K562 (cell line): ENCODE data around the gene ZNF81. TPM values are rescaled to one million over a fixed set of nuclear protein-coding genes. Genes with fewer than 3 reads are reported as not detected.
A peak's percentile ranks its signal among the peaks of the same experiment; 100 is the strongest.

ENCODE experiments used
- CTCFL ChIP-seq: IDR thresholded peaks from 2 replicates; pipeline ENCODE4 v1.6.1; 2011; ENCODE audit warnings: borderline replicate concordance, low read depth, mild to moderate bottlenecking, moderate library complexity, low read length; ENCODE audit not compliant: insufficient read depth, poor library complexity, severe bottlenecking
- CXXC5 ChIP-seq: fragments of 250-450 bp; sonication (Bioruptor Pico); IDR thresholded peaks from 2 replicates; pipeline ENCODE4 v1.8.0; 2022; ENCODE audit warnings: inconsistent platforms, mild to moderate bottlenecking, moderate library complexity
- IRF9 ChIP-seq: fragments of 450-650 bp; IDR thresholded peaks from 2 replicates; pipeline ENCODE4 v1.6.1; 2016; ENCODE audit warnings: missing biosample characterization, missing genetic modification characterization
- KDM4B ChIP-seq, 2 experiments: fragments of 450-650 bp in 1 of 2; sonication (generic) in 1 of 2; IDR thresholded peaks; 2 replicates each; pipeline ENCODE4 v1.6.1; 2016 to 2017; ENCODE audit warnings: borderline replicate concordance in 2 of 2, antibody characterized with exemption in 1 of 2, low read depth in 1 of 2, mild to moderate bottlenecking in 1 of 2
- MAFG ChIP-seq: fragments of 450-650 bp; conservative IDR thresholded peaks from 2 replicates; pipeline ENCODE4 v1.6.1; 2016; ENCODE audit warnings: missing genetic modification characterization, missing compliant biosample characterization
- POLR2H ChIP-seq: IDR thresholded peaks from 2 replicates; pipeline ENCODE4 v1.6.1; 2016; ENCODE audit warnings: missing genetic modification characterization, low read depth, mild to moderate bottlenecking, control low read depth, missing compliant biosample characterization, moderate library complexity
- SIN3A ChIP-seq, 2 experiments: fragments of 150-350 bp in 1 of 2; IDR thresholded peaks; 2 replicates each; pipeline ENCODE4 v1.6.1; 2011 to 2016; ENCODE audit warnings: borderline replicate concordance in 2 of 2, low read depth in 2 of 2, low read length in 2 of 2, mild to moderate bottlenecking in 2 of 2, moderate library complexity in 2 of 2; ENCODE audit not compliant: control insufficient read depth in 1 of 2
- SMAD3 ChIP-seq: fragments of 450-650 bp; formaldehyde crosslinking; conservative IDR thresholded peaks from 2 replicates; pipeline ENCODE4 v1.4.0; 2020; ENCODE audit warnings: mild to moderate bottlenecking
- SREBF2 ChIP-seq: sonication (generic); formaldehyde crosslinking; IDR thresholded peaks from 2 replicates; pipeline ENCODE4 v1.4.0; 2020; ENCODE audit warnings: mild to moderate bottlenecking, missing genetic modification reagents
- YBX1 ChIP-seq: fragments of 450-650 bp; IDR thresholded peaks from 2 replicates; pipeline ENCODE4 v1.7.1; 2016; ENCODE audit warnings: mild to moderate bottlenecking
- ZBTB2 ChIP-seq: fragments of 450-650 bp; IDR thresholded peaks from 2 replicates; pipeline ENCODE4 v1.6.1; 2016; ENCODE audit warnings: antibody characterized with exemption
- ZFP91 ChIP-seq: sonication (generic); formaldehyde crosslinking; IDR thresholded peaks from 2 replicates; pipeline ENCODE4 v1.8.0; 2022; ENCODE audit warnings: mild to moderate bottlenecking, missing genetic modification reagents
- ZNF146 ChIP-seq: IDR thresholded peaks from one replicate; pipeline ENCODE4 v1.6.1; 2018; ENCODE audit warnings: missing compliant biosample characterization; ENCODE audit not compliant: unreplicated experiment
- ZNF431 ChIP-seq: sonication (generic); formaldehyde crosslinking; IDR thresholded peaks from 2 replicates; pipeline ENCODE4 v1.8.0; 2022; ENCODE audit warnings: mild to moderate bottlenecking, missing genetic modification reagents
- ZNF57 ChIP-seq: fragments of 450-650 bp; formaldehyde crosslinking; IDR thresholded peaks from 2 replicates; pipeline ENCODE4 v1.4.0; 2020; ENCODE audit warnings: mild to moderate bottlenecking, moderate library complexity
- ZNF586 ChIP-seq: fragments of 450-650 bp; formaldehyde crosslinking; conservative IDR thresholded peaks from 2 replicates; pipeline ENCODE4 v1.4.0; 2020; ENCODE audit warnings: mild to moderate bottlenecking, moderate library complexity
- ZSCAN29 ChIP-seq: fragments of 450-650 bp; IDR thresholded peaks from 2 replicates; pipeline ENCODE4 v1.6.1; 2017
- ZZZ3 ChIP-seq: fragments of 450-650 bp; IDR thresholded peaks from 2 replicates; pipeline ENCODE4 v1.6.1; 2016; ENCODE audit warnings: antibody characterized with exemption, mild to moderate bottlenecking, moderate library complexity
- polyA plus RNA-seq, 8 experiments: library from polyadenylated mRNA; depleted of rRNA in 4 of 8; stranded (reverse) in 5 of 8; unstranded in 3 of 8; fragments of >200 nt; fragmentation: Nextera tagmentation in 2 of 8; fragmentation: Illumina TruSeq in 1 of 8; extraction: Ambion mirVana in 2 of 8; extraction: Trizol in 1 of 8; gene quantifications; 2 replicates each; pipeline versions ENCODE4 v1.2.1 to v1.2.3, GENCODE V29; 2011 to 2014; ENCODE audit warnings: inconsistent platforms in 1 of 8, missing spikeins in 1 of 8
- total RNA-seq, 7 experiments: library from RNA; depleted of rRNA in 6 of 7; stranded (reverse); fragments of >200 nt in 6 of 7; fragmentation: Illumina TruSeq in 2 of 7; extraction: Trizol in 2 of 7; gene quantifications; 2 replicates each; pipeline versions ENCODE4 v1.2.1 to v1.2.3, GENCODE V29; 2011 to 2021; ENCODE audit warnings: low replicate concordance in 1 of 7
- TF ChIP-seq, protein P1 (sequence below): fragments of 250-450 bp; sonication (Bioruptor Pico); IDR thresholded peaks from 2 replicates; pipeline ENCODE4 v1.8.0; 2022; ENCODE audit warnings: moderate library complexity, mild to moderate bottlenecking, inconsistent platforms
- TF ChIP-seq, protein P2 (sequence below): IDR thresholded peaks from 2 replicates; pipeline ENCODE4 v1.6.1; 2014; ENCODE audit warnings: antibody characterized with exemption

ZNF81 gene
- total and polyA plus RNA-seq, 9 of the 15 experiments (the other 6 are each of a cell fraction or from before 2014, with no cell fraction given) = 2.4 to 9.6 (median 4.9) TPM

- TF ChIP-seq, protein P1, sequence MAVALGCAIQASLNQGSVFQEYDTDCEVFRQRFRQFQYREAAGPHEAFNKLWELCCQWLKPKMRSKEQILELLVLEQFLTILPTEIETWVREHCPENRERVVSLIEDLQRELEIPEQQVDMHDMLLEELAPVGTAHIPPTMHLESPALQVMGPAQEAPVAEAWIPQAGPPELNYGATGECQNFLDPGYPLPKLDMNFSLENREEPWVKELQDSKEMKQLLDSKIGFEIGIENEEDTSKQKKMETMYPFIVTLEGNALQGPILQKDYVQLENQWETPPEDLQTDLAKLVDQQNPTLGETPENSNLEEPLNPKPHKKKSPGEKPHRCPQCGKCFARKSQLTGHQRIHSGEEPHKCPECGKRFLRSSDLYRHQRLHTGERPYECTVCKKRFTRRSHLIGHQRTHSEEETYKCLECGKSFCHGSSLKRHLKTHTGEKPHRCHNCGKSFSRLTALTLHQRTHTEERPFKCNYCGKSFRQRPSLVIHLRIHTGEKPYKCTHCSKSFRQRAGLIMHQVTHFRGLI (CRISPR knock-in tag) = no peak
- TF ChIP-seq ZNF146 (CRISPR knock-in tag) = no peak
- TF ChIP-seq CTCFL = no peak
- no peak for TF ChIP-seq ZNF431
- TF ChIP-seq IRF9 (tag) = no peak
- TF ChIP-seq ZBTB2 = no peak
- TF ChIP-seq ZNF586 (CRISPR knock-in tag) = no peak
- TF ChIP-seq CXXC5 (CRISPR knock-in tag) = 0 out of 2 replicates have a peak, but pooled peaks have one; percentile 23
- no peak for TF ChIP-seq SIN3A (IDR thresholded peaks at IDR 0.05; ENCODE audit: borderline replicate concordance in 2 of 2, control insufficient read depth in 1 of 2, low read depth in 2 of 2, low read length in 2 of 2)
- no peak for TF ChIP-seq ZNF57
- TF ChIP-seq ZZZ3 = no peak
- TF ChIP-seq MAFG = no peak
- TF ChIP-seq ZSCAN29 = no peak
- TF ChIP-seq SREBF2 (CRISPR knock-in tag) = no peak
- TF ChIP-seq KDM4B (IDR thresholded peaks at IDR 0.05; ENCODE audit: borderline replicate concordance in 2 of 2, low read depth in 1 of 2) = no peak
- no peak for TF ChIP-seq ZFP91 (CRISPR knock-in tag)
- TF ChIP-seq POLR2H (tag) = no peak
- TF ChIP-seq, protein P2, sequence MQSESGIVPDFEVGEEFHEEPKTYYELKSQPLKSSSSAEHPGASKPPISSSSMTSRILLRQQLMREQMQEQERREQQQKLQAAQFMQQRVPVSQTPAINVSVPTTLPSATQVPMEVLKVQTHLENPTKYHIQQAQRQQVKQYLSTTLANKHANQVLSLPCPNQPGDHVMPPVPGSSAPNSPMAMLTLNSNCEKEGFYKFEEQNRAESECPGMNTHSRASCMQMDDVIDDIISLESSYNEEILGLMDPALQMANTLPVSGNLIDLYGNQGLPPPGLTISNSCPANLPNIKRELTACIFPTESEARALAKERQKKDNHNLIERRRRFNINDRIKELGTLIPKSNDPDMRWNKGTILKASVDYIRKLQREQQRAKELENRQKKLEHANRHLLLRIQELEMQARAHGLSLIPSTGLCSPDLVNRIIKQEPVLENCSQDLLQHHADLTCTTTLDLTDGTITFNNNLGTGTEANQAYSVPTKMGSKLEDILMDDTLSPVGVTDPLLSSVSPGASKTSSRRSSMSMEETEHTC = no peak
- TF ChIP-seq YBX1 = no peak
- 0 out of 2 replicates have a peak, but pooled peaks have one; percentile 61 for TF ChIP-seq SMAD3 (CRISPR knock-in tag)
These were observed 19.3 kb upstream of the ZNF81 start (continued) for GRCh38 chrX:47817421-47817820.
